ENCODE data around the gene TMEM235.
A peak's percentile ranks its signal among the peaks of the same experiment; 100 is the strongest.

Gene TMEM235

GRCh38 chr17:78289802-78290363 lies 58.5 kb downstream of the TMEM235 start:
- no peak overlapping the region for H3K27ac ChIP-seq
- H3K4me3 ChIP-seq = no peak overlapping the region
- peak; percentile 79 to 85 for TF ChIP-seq CTCF (IDR thresholded peaks at IDR 0.05)
- no peaks in the 10 kb centered on the region for H3K9me3 ChIP-seq
- no peaks in the 10 kb centered on the region for H3K36me3 ChIP-seq
- intact Hi-C loops (cut with DNase I; ENCODE audit: low total_unique reads) = loop anchor here (1.0 kb wide), 1 partner anchor 130 kb away; no protein-coding TSS in a partner anchor
- DNase-seq = peak; percentile 71 to 83
- peaks cover 0 to 3% (median 0%) of the 10 kb centered on the region in 4 donors for H3K4me1 ChIP-seq
- no peaks in the 10 kb centered on the region for H3K27me3 ChIP-seq
